RWPE1 (cell line): ENCODE measurements around the gene PLD3.
A peak's percentile ranks its signal among the peaks of the same experiment; 100 is the strongest.

Source experiments
- CTCF ChIA-PET: fragments of 350-600 bp; sonication (Branson Sonifier 250); formaldehyde crosslinking; extraction: SDS; loops from one replicate; lab custom pipeline; 2021; lab: Yijun Ruan, JAX
- POLR2A ChIA-PET: fragments of 400-600 bp; formaldehyde crosslinking; extraction: SDS; loops from one replicate; lab custom pipeline; 2020; ENCODE audit warnings: antibody characterized with exemption; ENCODE audit not compliant: low non-redundant PET; lab: Yijun Ruan, JAX
- DNase-seq: peaks from one replicate; pipeline ENCODE4 v3.0.0; 2012; ENCODE audit warnings: low spot score
- H3K27ac ChIP-seq: fragments of 450-650 bp; 2 replicates; pipeline ENCODE4 v1.5.1; 2017
- TF ChIP-seq, protein P1 (sequence below): fragments of 450-650 bp; conservative IDR thresholded peaks from 2 replicates; pipeline ENCODE4 v1.5.1; 2017; ENCODE audit warnings: low read depth, mild to moderate bottlenecking

Gene PLD3

DNA sequence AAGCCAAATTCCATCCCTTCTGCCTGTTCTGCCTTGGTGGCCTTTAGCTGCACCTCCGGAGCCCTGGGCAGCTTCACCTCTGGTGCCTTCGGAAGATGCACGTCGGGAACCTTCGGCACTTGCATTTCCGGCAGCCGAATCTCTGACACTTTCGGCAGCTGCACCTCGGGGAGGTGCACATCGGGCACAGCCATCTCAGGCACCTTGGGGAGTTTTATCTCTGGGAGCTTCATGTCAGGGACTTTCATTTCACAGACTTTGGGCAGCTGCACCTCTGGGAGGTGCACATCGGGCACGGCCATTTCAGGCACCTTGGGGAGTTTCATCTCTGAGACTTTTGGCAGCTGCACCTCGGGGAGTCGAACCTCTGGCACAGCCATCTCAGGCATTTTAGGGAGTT, 47.5 kb downstream of the PLD3 start:
- POLR2A ChIA-PET, result interaction anchor here (0.5 to 1.0 kb wide), 2 partner anchors 25 to 43 kb away, joined by 3 to 6 read pairs; no protein-coding TSS in a partner anchor
- CTCF ChIA-PET, result interaction anchor here (0.5 to 1.0 kb wide), 3 partner anchors 23 to 96 kb away, joined by 3 to 5 read pairs (median 3); no protein-coding TSS in a partner anchor
- no peak overlapping the region for H3K27ac ChIP-seq
- DNase-seq, result no peak
- TF ChIP-seq, protein P1, sequence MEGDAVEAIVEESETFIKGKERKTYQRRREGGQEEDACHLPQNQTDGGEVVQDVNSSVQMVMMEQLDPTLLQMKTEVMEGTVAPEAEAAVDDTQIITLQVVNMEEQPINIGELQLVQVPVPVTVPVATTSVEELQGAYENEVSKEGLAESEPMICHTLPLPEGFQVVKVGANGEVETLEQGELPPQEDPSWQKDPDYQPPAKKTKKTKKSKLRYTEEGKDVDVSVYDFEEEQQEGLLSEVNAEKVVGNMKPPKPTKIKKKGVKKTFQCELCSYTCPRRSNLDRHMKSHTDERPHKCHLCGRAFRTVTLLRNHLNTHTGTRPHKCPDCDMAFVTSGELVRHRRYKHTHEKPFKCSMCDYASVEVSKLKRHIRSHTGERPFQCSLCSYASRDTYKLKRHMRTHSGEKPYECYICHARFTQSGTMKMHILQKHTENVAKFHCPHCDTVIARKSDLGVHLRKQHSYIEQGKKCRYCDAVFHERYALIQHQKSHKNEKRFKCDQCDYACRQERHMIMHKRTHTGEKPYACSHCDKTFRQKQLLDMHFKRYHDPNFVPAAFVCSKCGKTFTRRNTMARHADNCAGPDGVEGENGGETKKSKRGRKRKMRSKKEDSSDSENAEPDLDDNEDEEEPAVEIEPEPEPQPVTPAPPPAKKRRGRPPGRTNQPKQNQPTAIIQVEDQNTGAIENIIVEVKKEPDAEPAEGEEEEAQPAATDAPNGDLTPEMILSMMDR, result no peak

DNA sequence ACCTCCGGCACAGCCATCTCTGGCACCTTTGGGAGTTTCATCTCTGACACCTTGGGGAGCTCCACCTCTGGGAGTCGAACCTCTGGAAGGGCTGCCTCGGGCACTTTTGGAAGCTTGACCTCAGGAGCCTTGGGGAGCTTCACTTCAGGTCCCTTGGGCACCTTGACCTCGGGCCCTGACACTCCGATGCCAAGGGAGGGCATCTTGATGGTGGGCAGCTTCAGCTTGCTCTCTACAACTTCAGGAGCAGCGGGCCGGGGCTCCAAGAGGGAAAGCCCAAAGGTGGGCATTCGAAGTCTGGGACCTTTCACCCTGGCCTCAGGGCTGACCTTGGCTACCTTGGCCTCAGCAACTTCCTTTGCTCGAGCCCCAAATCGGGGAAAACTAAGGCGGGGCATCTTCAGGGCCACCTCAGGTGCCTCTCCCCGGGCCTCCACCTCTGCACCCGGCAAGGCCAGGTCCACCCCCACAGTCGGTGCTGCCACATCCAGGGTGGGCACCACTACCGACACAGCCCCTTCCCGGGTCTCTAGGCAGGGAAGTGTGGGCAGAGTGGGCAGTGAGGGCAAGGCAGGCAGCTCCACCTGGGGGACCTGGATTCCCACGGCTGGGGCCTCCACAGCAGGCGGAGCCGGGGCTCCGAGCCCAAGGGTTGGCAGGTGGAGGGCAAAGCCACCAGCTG, 48.5 kb downstream of the PLD3 start:
- POLR2A ChIA-PET, result interaction anchor here (0.6 to 1.0 kb wide), 2 partner anchors 24 kb away, joined by 3 to 5 read pairs; no protein-coding TSS in a partner anchor
- DNase-seq, result no peak
- CTCF ChIA-PET, result interaction anchor here (0.5 to 1.0 kb wide), 2 partner anchors 24 to 213 kb away, joined by 3 to 4 read pairs; no protein-coding TSS in a partner anchor
- TF ChIP-seq, protein P1, result no peak
- no peak overlapping the region for H3K27ac ChIP-seq

DNA sequence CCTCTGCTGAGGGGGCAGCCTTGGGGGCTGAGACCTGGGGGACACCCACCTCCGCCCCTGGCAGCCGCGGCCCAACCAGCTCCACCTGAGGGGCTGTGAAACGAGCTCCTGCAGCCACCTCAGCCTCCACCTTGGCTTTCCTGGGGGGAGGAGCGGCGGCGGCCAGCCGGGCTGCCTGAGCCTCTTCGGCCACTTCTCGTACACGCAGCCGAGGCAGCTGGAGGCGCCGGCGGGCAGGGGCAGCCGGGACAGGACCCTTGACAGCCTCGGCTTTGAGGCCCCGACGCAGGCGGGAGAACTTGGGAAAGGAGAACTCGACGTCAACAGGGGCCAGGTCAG, 49.0 kb downstream of the PLD3 start:
- no peak overlapping the region for H3K27ac ChIP-seq
- ChIA-PET CTCF (interaction anchor here (0.5 kb wide), 1 partner anchor 214 kb away, joined by 4 read pairs; no protein-coding TSS in a partner anchor), POLR2A (no interaction called here)
- no peak for DNase-seq
- TF ChIP-seq, protein P1, result no peak

DNA sequence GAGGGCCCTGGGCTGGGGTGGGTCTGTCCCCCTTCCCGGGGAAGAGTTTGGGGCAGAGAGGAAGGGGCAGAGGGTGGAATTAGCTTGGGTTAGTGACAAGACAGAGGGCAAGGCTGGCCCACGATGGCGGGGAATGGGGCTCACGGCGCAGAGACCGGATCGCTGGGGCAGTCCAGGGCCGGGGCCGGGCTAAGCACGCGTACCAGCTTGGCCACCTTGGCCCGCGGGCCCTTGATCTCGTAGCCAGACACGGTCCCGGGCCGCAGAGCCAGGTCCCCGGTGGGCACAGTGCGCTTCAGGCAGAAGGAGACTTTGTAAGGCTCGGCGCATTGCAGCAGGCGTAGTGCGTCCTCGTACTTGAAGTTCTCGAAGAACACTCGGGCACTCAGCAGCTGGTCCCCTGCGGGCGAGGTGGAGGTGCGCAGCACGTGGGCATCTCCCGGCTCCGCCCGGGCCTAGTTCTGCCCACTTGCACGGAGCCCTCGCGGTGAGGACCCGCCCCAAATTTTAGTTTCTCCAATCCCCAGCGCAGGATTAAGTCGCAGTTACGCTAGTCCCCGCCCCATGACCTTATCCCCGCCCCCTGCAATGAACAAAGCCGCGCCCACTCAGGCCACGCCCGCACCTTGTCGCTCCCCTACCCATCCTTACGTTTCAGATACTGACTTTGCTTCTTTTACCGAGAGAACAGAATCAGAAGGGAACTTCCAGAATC, 50.1 kb downstream of the PLD3 start:
- peak; percentile 84 for DNase-seq
- TF ChIP-seq, protein P1, result no peak
- ChIA-PET POLR2A (no interaction called here), CTCF (no interaction called here)
- H3K27ac ChIP-seq, result no peak overlapping the region

DNA sequence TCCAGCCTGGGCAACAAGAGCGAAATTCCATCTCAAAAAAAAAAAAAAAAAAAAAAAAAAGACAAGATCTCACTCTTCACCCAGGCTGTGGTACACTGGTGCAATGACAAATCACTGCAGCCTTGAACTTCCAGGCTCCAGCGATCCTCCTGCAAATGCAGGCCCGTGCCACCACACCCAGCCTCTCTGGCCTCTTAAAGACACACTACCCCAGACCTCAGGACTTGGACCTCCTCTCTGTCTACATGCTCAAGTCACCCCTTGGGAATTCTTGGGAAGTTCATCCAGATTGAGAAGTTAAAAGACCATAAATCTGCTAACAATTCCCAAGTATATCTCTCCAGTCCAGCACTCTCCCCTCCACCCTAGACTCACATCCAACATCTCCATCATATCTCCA, 52.1 kb downstream of the PLD3 start:
- ChIA-PET POLR2A (no interaction called here), CTCF (interaction anchor here (0.6 kb wide), 1 partner anchor 129 kb away, joined by 3 read pairs; no protein-coding TSS in a partner anchor)
- DNase-seq, result no peak
- H3K27ac ChIP-seq, result no peak overlapping the region
- TF ChIP-seq, protein P1, result no peak

DNA sequence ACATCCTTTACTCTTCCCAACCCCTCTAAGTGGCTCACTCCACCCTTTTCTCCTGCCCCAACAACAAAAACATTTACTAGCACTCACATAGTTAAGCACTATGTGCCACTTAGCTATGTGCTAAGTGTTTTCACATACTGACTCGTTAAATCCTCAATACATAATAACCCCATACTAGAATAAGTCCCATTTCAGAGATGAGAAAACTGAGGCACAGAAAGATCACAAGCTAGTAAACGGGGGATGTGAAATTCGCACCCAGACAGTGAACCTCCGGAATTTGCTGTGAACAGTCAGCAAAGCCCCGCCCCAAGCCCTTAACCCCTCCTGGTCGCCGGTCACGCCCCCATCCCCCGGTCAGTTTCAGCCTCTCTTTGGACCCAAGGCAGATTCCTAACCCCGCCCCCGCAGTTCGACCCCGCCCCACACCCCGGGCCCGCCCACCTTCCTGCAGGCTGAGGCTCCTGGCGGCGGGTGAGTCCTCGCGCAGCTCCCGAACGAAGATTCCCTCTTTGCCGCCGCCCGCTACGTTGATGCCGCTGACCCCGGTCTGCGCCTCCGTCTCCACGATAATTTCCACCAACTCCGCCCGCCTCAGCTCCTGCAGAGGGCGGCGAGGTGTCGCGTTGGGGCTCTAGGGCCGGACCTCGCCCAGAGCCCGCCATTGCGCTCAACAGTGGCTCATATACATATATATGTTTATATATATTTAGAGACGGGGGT, 54.9 kb downstream of the PLD3 start:
- CTCF ChIA-PET, result no interaction called here
- POLR2A ChIA-PET, result interaction anchor here (0.6 to 1.9 kb wide), 6 partner anchors 20 to 423 kb away, joined by 3 to 7 read pairs (median 3); no protein-coding TSS in a partner anchor
- peak; percentile 95 for DNase-seq
- TF ChIP-seq, protein P1, result no peak
- peak overlapping the region; percentile 86 for H3K27ac ChIP-seq
